ENCODE data around the gene RNF144A. TPM values are rescaled to one million over a fixed set of nuclear protein-coding genes. Genes with fewer than 3 reads are reported as not detected.

Gene RNF144A
- total and polyA plus RNA-seq, 2 experiments from 2014 or later: 0.60 to 3.5 TPM

- 81 to 86% methylated on average over 15 of the region's 15 CpGs for WGBS, 2 experiments (ENCODE audit: low coverage in 1 of 2, low lambda C conversion rate in 2 of 2, missing lambda C conversion rate in 2 of 2)
- no peak for TF ChIP-seq EZH2phosphoT487 (IDR thresholded peaks at IDR 0.05; ENCODE audit: insufficient read depth, low read depth)
- TF ChIP-seq EZH2 (IDR thresholded peaks at IDR 0.05; ENCODE audit: insufficient read depth, poor library complexity, severe bottlenecking): no peak
- DNase-seq: peak; percentile 48
- Histone ChIP-seq H3F3A (ENCODE audit: insufficient read depth) (no peaks in the 10 kb centered on the region), H3K9me2 (ENCODE audit: insufficient read depth) (no peaks in the 10 kb centered on the region), H3K9ac (no peak overlapping the region), H3K79me2 (ENCODE audit: insufficient read depth) (no peaks in the 10 kb centered on the region), H3K36me3 (ENCODE audit: low read depth) (no peaks in the 10 kb centered on the region), H3K4me2 (ENCODE audit: unreplicated experiment) (no peak overlapping the region), H3K9me3 (ENCODE audit: low read depth) (no peaks in the 10 kb centered on the region), H3K4me3 (no peak overlapping the region), H3K27ac (no peak overlapping the region), H2AFZ (no peak overlapping the region), H4K20me1 (ENCODE audit: insufficient read depth) (no peaks in the 10 kb centered on the region), H3K4me1 (ENCODE audit: insufficient read depth) (peaks cover 9% of the 10 kb centered on the region; the same call in 1 of the 2 replicates), H3K27me3 (replicated peaks; ENCODE audit: insufficient read depth) (0 out of 2 replicates have a peak, but pooled peaks cover 5% of the 10 kb centered on the region)
- in situ Hi-C loops (cut with MboI): no loop called here
Observed at GRCh38 chr2:6957910-6958615, 40.9 kb downstream of the RNF144A start.

- Histone ChIP-seq H3K4me3 (no peak overlapping the region), H3K36me3 (ENCODE audit: low read depth) (no peaks in the 10 kb centered on the region), H2AFZ (no peak overlapping the region), H3K9me2 (ENCODE audit: insufficient read depth) (no peaks in the 10 kb centered on the region), H3K4me1 (ENCODE audit: insufficient read depth) (peaks cover 9% of the 10 kb centered on the region; the same call in 1 of the 2 replicates), H4K20me1 (ENCODE audit: insufficient read depth) (no peaks in the 10 kb centered on the region), H3K79me2 (ENCODE audit: insufficient read depth) (no peaks in the 10 kb centered on the region), H3K9me3 (ENCODE audit: low read depth) (no peaks in the 10 kb centered on the region), H3K27me3 (replicated peaks; ENCODE audit: insufficient read depth) (0 out of 2 replicates have a peak, but pooled peaks cover 5% of the 10 kb centered on the region), H3K4me2 (ENCODE audit: unreplicated experiment) (no peak overlapping the region), H3K9ac (no peak overlapping the region), H3K27ac (no peak overlapping the region), H3F3A (ENCODE audit: insufficient read depth) (no peaks in the 10 kb centered on the region)
- peak; percentile 39 for DNase-seq
- no peak for TF ChIP-seq EZH2 (IDR thresholded peaks at IDR 0.05; ENCODE audit: insufficient read depth, poor library complexity, severe bottlenecking)
- in situ Hi-C loops (cut with MboI): no loop called here
- WGBS, 2 experiments (ENCODE audit: low coverage in 1 of 2, low lambda C conversion rate in 2 of 2, missing lambda C conversion rate in 2 of 2): 74 to 82% methylated on average over 10 of the region's 10 CpGs
Observed at GRCh38 chr2:6958616-6959235, 41.5 kb downstream of the RNF144A start.

GRCh38 chr2:6959751-6960150 is 42.5 kb downstream of the RNF144A start:
- 83 to 85% methylated on average over 3 of the region's 3 CpGs for WGBS, 2 experiments (ENCODE audit: low coverage in 1 of 2, low lambda C conversion rate in 2 of 2, missing lambda C conversion rate in 2 of 2)
- no peak for DNase-seq
- H3K27ac ChIP-seq: no peak overlapping the region
- H3K4me3 ChIP-seq: no peak overlapping the region
- H3K4me2 ChIP-seq (ENCODE audit: unreplicated experiment): no peak overlapping the region
- no peaks in the 10 kb centered on the region for H3K9me3 ChIP-seq (ENCODE audit: low read depth)
- H3F3A ChIP-seq (ENCODE audit: insufficient read depth): no peaks in the 10 kb centered on the region
- no peaks in the 10 kb centered on the region for H4K20me1 ChIP-seq (ENCODE audit: insufficient read depth)
- in situ Hi-C loops (cut with MboI): no loop called here
- peaks cover 9% of the 10 kb centered on the region; the same call in 1 of the 2 replicates for H3K4me1 ChIP-seq (ENCODE audit: insufficient read depth)
- TF ChIP-seq EZH2 (IDR thresholded peaks at IDR 0.05; ENCODE audit: insufficient read depth, poor library complexity, severe bottlenecking): no peak
- TF ChIP-seq EZH2phosphoT487 (IDR thresholded peaks at IDR 0.05; ENCODE audit: insufficient read depth, low read depth): no peak
- no peak overlapping the region for H2AFZ ChIP-seq
- H3K36me3 ChIP-seq (ENCODE audit: low read depth): no peaks in the 10 kb centered on the region
- H3K79me2 ChIP-seq (ENCODE audit: insufficient read depth): no peaks in the 10 kb centered on the region
- H3K27me3 ChIP-seq (replicated peaks; ENCODE audit: insufficient read depth): 0 out of 2 replicates have a peak, but pooled peaks cover 2% of the 10 kb centered on the region
- no peak overlapping the region for H3K9ac ChIP-seq
- H3K9me2 ChIP-seq (ENCODE audit: insufficient read depth): no peaks in the 10 kb centered on the region

GRCh38 chr2:6960659-6961058 is 43.4 kb downstream of the RNF144A start:
- DNase-seq: peak; percentile 68
- 39 to 47% methylated on average over 8 of the region's 8 CpGs for WGBS, 2 experiments (ENCODE audit: low coverage in 1 of 2, low lambda C conversion rate in 2 of 2, missing lambda C conversion rate in 2 of 2)
- H3K4me1 ChIP-seq (ENCODE audit: insufficient read depth): peaks cover 5% of the 10 kb centered on the region; the same call in 1 of the 2 replicates

More at GRCh38 chr2:6960659-6961058, 43.4 kb downstream of the RNF144A start:
- TF ChIP-seq EZH2 (IDR thresholded peaks at IDR 0.05; ENCODE audit: insufficient read depth, poor library complexity, severe bottlenecking) (no peak), EZH2phosphoT487 (IDR thresholded peaks at IDR 0.05; ENCODE audit: insufficient read depth, low read depth) (no peak)
- Histone ChIP-seq H3K9ac (no peak overlapping the region), H3F3A (ENCODE audit: insufficient read depth) (no peaks in the 10 kb centered on the region), H3K79me2 (ENCODE audit: insufficient read depth) (no peaks in the 10 kb centered on the region), H3K4me2 (ENCODE audit: unreplicated experiment) (peak overlapping the region; percentile 7), H2AFZ (no peak overlapping the region), H3K9me2 (ENCODE audit: insufficient read depth) (no peaks in the 10 kb centered on the region), H3K27ac (no peak overlapping the region), H3K27me3 (replicated peaks; ENCODE audit: insufficient read depth) (no peaks in the 10 kb centered on the region), H3K9me3 (ENCODE audit: low read depth) (no peaks in the 10 kb centered on the region), H3K4me3 (no peak overlapping the region), H4K20me1 (ENCODE audit: insufficient read depth) (no peaks in the 10 kb centered on the region), H3K36me3 (ENCODE audit: low read depth) (no peaks in the 10 kb centered on the region)
- in situ Hi-C loops (cut with MboI): no loop called here
